Esophagus muscularis mucosa (tissue), 4 donors: Measurements from ENCODE around the gene DEPP1. TPM values are rescaled to one million over a fixed set of nuclear protein-coding genes. Genes with fewer than 3 reads are reported as not detected.

Experiments
- DNase-seq: peaks from one replicate; pipeline ENCODE4 v3.0.0-alpha.2; 2017; ENCODE audit errors: extremely low spot score
- H3K27ac ChIP-seq, 4 donors: fragments of 200-600 bp; sonication (generic); replicated peaks in 1 of 4; 1 replicate in 3 of 4; 2 replicates in 1 of 4; pipeline ENCODE4 v1.5.1; 2016 to 2019; ENCODE audit warnings: mild to moderate bottlenecking in 1 of 4
- H3K27me3 ChIP-seq, 4 donors: fragments of 200-600 bp; sonication (generic); one replicate each; pipeline versions ENCODE4 v1.5.1 to v1.6.0; 2016 to 2019
- H3K36me3 ChIP-seq, 4 donors: fragments of 200-600 bp; sonication (generic); one replicate each; pipeline ENCODE4 v1.5.1; 2016 to 2019
- H3K4me1 ChIP-seq, 4 donors: fragments of 200-600 bp; sonication (generic); one replicate each; pipeline ENCODE4 v1.5.1; 2016 to 2019
- H3K4me3 ChIP-seq, 4 donors: fragments of 200-600 bp; sonication (generic); 1 replicate in 2 of 4; 2 replicates in 2 of 4; pipeline ENCODE4 v1.5.1; 2016 to 2019; ENCODE audit warnings: mild to moderate bottlenecking in 4 of 4, moderate library complexity in 1 of 4
- H3K9me3 ChIP-seq, 4 donors: fragments of 200-600 bp; sonication (generic); 1 replicate in 3 of 4; 2 replicates in 1 of 4; pipeline ENCODE4 v1.5.1; 2016 to 2019
- CTCF ChIP-seq, 3 experiments: fragments of 200-600 bp in 2 of 3; fragments of 450-650 bp in 1 of 3; sonication (generic) in 2 of 3; IDR thresholded peaks; one replicate each; pipeline ENCODE4 v1.5.1; 2017 to 2019; ENCODE audit warnings: antibody characterized with exemption in 3 of 3, mild to moderate bottlenecking in 2 of 3, moderate library complexity in 1 of 3
- EP300 ChIP-seq: sonication (generic); formaldehyde crosslinking; IDR thresholded peaks from one replicate; pipeline ENCODE4 v1.6.1; 2017; ENCODE audit warnings: antibody characterized with exemption
- POLR2A ChIP-seq: fragments of 450-650 bp; IDR thresholded peaks from one replicate; pipeline ENCODE4 v1.6.1; 2017; ENCODE audit warnings: antibody characterized with exemption, moderate library complexity, mild to moderate bottlenecking, low read depth
- POLR2AphosphoS5 ChIP-seq, 2 donors: sonication (generic); formaldehyde crosslinking; IDR thresholded peaks; one replicate each; pipeline ENCODE4 v1.6.1; 2017; ENCODE audit warnings: antibody characterized with exemption in 2 of 2
- WGBS: methylation state at CpG from one replicate; pipeline ENCODE4 v1.1.5; 2018; 5-methylcytosine and 5-hydroxymethylcytosine counted together
- intact Hi-C: fragments of 100-400 bp; cut with DNase I; formaldehyde crosslinking; loops from one replicate; pipeline ENCODE4 v1.15.1; 2023
- total RNA-seq, 4 donors: library from RNA; depleted of rRNA; stranded (reverse); fragments of >200 nt; gene quantifications; one replicate each; pipeline versions ENCODE4 v1.1.0 to v1.2.1, GENCODE V29; 2016

DEPP1 gene
- total RNA-seq, 4 donors from 2014 or later, result 32.0 to 413 (median 126) TPM

GRCh38 chr10:44986670-44987069 lies 8.1 kb upstream of the DEPP1 start:
- H3K36me3 ChIP-seq, result peaks cover 0 to 89% (median 54%) of the 10 kb centered on the region in 4 donors
- H3K27me3 ChIP-seq, result no peaks in the 10 kb centered on the region
- no peak for DNase-seq
- H3K4me1 ChIP-seq, result peaks cover 61 to 76% (median 68%) of the 10 kb centered on the region in 4 donors
- no peaks in the 10 kb centered on the region for H3K9me3 ChIP-seq
- 72% methylated on average over 3 of the region's 3 CpGs for WGBS
- no peak overlapping the region for H3K4me3 ChIP-seq
- H3K27ac ChIP-seq, result peak overlapping the region; percentile 18 to 92 (median 76)
- no peak for TF ChIP-seq CTCF (IDR thresholded peaks at IDR 0.05)
- TF ChIP-seq POLR2A, result no peak
- no peak for TF ChIP-seq EP300
- TF ChIP-seq POLR2AphosphoS5 (IDR thresholded peaks at IDR 0.05), result no peak
- intact Hi-C loops, result no loop called here

GRCh38 chr10:44986179-44986578 lies 7.6 kb upstream of the DEPP1 start:
- 87% methylated on average over 3 of the region's 3 CpGs for WGBS
- intact Hi-C loops, result no loop called here
- no peak for DNase-seq
- no peaks in the 10 kb centered on the region for H3K27me3 ChIP-seq
- TF ChIP-seq EP300, result no peak
- TF ChIP-seq CTCF (IDR thresholded peaks at IDR 0.05), result no peak
- TF ChIP-seq POLR2AphosphoS5 (IDR thresholded peaks at IDR 0.05), result no peak
- no peak for TF ChIP-seq POLR2A
- H3K9me3 ChIP-seq, result no peaks in the 10 kb centered on the region
- peaks cover 61 to 76% (median 69%) of the 10 kb centered on the region in 4 donors for H3K4me1 ChIP-seq
- peak overlapping the region; percentile 18 to 92 (median 76) for H3K27ac ChIP-seq
- no peak overlapping the region for H3K4me3 ChIP-seq
- H3K36me3 ChIP-seq, result peaks cover 0 to 84% (median 50%) of the 10 kb centered on the region in 4 donors

GRCh38 chr10:44985175-44985681 lies 6.6 kb upstream of the DEPP1 start:
- intact Hi-C loops, result no loop called here
- DNase-seq, result no peak
- Histone ChIP-seq H3K9me3 (no peaks in the 10 kb centered on the region), H3K36me3 (peaks cover 0 to 76% (median 45%) of the 10 kb centered on the region in 4 donors), H3K4me1 (peaks cover 64 to 76% (median 70%) of the 10 kb centered on the region in 4 donors), H3K4me3 (no peak overlapping the region), H3K27me3 (no peaks in the 10 kb centered on the region), H3K27ac (peak overlapping the region; percentile 41 to 92 (median 76))
- 55% methylated on average over 9 of the region's 9 CpGs for WGBS
- peak; percentile 19 for TF ChIP-seq EP300
- TF ChIP-seq POLR2AphosphoS5 (IDR thresholded peaks at IDR 0.05), result peak; percentile 12 to 21
- TF ChIP-seq POLR2A, result no peak

GRCh38 chr10:44984671-44985101 lies 6.1 kb upstream of the DEPP1 start:
- peaks cover 66 to 76% (median 71%) of the 10 kb centered on the region in 4 donors for H3K4me1 ChIP-seq
- H3K4me3 ChIP-seq, result no peak overlapping the region
- TF ChIP-seq CTCF (IDR thresholded peaks at IDR 0.05) (no peak), EP300 (no peak), POLR2AphosphoS5 (IDR thresholded peaks at IDR 0.05) (no peak), POLR2A (no peak)
- intact Hi-C loops, result no loop called here
- no peaks in the 10 kb centered on the region for H3K27me3 ChIP-seq
- H3K27ac ChIP-seq, result peak overlapping the region; percentile 41 to 92 (median 76)
- peaks cover 0 to 72% (median 40%) of the 10 kb centered on the region in 4 donors for H3K36me3 ChIP-seq
- over 99% methylated on average over 12 of the region's 15 CpGs for WGBS
- no peak for DNase-seq
- no peaks in the 10 kb centered on the region for H3K9me3 ChIP-seq

GRCh38 chr10:44983895-44984278 lies 5.3 kb upstream of the DEPP1 start:
- peak overlapping the region; percentile 41 to 92 (median 74) for H3K27ac ChIP-seq
- H3K9me3 ChIP-seq, result no peaks in the 10 kb centered on the region
- no peak for TF ChIP-seq POLR2AphosphoS5 (IDR thresholded peaks at IDR 0.05)
- TF ChIP-seq EP300, result no peak
- TF ChIP-seq CTCF (IDR thresholded peaks at IDR 0.05), result no peak
- H3K4me3 ChIP-seq, result no peak overlapping the region
- peaks cover 72 to 84% (median 79%) of the 10 kb centered on the region in 4 donors for H3K4me1 ChIP-seq
- no peaks in the 10 kb centered on the region for H3K27me3 ChIP-seq
- H3K36me3 ChIP-seq, result peaks cover 0 to 64% (median 32%) of the 10 kb centered on the region in 4 donors
- 86% methylated on average over 9 of the region's 10 CpGs for WGBS
- intact Hi-C loops, result no loop called here
- DNase-seq, result no peak
